GM12872 (cell line): ENCODE data around the gene DLX1.
A peak's percentile ranks its signal among the peaks of the same experiment; 100 is the strongest.

Experiments
- CTCF ChIP-seq: IDR thresholded peaks from 3 replicates; pipeline ENCODE4 v1.5.1; 2011; ENCODE audit warnings: low read depth, mild to moderate bottlenecking, low read length, moderate library complexity; ENCODE audit not compliant: insufficient read depth

The DLX1 gene

DNA sequence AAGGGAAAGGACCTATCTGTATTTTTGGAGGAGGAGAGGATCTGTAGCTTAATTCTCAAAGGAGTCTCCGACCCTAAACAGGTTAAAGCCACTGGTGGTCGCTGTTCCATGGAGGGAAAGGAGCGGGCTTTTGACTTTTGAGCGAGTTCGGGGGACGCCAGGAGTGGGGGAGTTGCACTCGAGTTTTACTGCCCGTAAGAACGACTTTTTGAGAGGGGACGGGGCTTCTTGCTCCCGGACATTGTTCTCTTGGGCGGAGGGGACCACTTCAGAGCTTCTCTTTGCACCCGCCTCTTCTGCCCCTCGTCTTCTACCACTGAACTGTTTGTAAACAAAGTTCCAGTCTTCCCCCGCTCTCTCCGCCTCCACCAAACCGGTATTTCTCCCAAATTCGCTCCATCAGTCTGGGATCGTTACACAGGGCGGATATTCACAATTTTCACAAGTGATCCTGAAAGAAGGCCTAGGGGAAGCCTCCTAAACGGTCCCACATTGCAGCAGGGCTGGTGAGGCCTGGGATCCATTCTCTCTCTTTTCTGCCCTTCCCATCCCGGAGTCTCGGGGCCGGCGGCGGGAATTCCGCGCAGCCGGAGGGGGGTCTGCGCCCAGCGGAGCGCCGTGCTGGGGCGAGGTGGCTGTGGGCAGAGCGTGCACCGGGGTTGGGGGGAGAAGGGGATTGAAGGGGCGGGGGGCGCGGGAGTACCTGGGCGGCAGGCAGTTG, 10.8 kb downstream of the DLX1 start:
- TF ChIP-seq CTCF: peak; percentile 46

- no peak for TF ChIP-seq CTCF
Observed at GRCh38 chr2:172096626-172097547, 11.6 kb downstream of the DLX1 start.

GRCh38 chr2:172097557-172098131, 12.3 kb downstream of the DLX1 start:
- no peak for TF ChIP-seq CTCF

GRCh38 chr2:172098287-172098649, 13.0 kb downstream of the DLX1 start:
- TF ChIP-seq CTCF: no peak

DNA sequence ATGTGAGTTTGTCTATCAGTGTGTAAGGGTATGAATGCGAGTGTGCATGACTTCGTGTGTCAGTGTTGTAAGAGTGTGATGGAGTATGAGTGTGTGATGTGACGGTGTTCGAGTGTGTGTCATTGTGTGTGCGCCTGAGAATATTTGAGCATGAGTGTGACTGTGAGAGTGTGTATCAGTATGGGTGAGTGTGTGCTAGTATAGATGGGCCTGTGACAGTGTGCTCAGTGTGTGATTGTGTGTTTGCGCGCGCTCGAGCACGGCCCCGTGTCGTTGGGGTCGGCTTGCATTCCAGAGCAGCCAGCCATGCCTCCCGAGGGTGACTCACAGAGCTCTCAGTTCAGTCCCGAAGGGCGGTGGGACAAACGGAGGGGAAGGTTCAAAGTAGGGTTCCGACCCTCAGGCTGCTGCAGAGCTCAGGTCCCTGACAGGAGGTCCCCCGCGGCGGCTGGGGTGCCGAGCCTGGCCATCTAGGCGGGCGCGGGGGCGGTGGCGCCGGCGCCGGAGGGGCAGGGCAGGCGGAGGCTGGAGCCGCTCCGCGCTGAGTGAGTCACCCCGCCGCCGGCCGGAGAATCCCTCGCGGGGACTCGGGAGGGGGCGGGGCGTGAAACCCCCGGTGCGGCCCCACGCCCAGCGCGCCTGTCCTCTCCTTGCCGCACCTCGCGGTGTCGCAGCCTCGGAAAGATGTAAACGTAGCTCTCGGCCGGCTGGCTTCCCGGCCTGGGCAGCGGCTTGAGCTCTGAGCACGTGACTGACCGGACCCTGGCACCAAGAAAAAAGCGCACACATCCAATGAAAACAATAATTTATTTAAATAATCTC, 13.6 kb downstream of the DLX1 start:
- no peak for TF ChIP-seq CTCF

- TF ChIP-seq CTCF: no peak
Observed at GRCh38 chr2:172099472-172100079, 14.3 kb downstream of the DLX1 start.
